ENCODE results near the gene MX1. TPM values are rescaled to one million over a fixed set of nuclear protein-coding genes. Genes with fewer than 3 reads are reported as not detected.

Gene MX1
- total and polyA plus RNA-seq, 7 donors = 2.2 to 14.9 (median 3.8) TPM

DNA sequence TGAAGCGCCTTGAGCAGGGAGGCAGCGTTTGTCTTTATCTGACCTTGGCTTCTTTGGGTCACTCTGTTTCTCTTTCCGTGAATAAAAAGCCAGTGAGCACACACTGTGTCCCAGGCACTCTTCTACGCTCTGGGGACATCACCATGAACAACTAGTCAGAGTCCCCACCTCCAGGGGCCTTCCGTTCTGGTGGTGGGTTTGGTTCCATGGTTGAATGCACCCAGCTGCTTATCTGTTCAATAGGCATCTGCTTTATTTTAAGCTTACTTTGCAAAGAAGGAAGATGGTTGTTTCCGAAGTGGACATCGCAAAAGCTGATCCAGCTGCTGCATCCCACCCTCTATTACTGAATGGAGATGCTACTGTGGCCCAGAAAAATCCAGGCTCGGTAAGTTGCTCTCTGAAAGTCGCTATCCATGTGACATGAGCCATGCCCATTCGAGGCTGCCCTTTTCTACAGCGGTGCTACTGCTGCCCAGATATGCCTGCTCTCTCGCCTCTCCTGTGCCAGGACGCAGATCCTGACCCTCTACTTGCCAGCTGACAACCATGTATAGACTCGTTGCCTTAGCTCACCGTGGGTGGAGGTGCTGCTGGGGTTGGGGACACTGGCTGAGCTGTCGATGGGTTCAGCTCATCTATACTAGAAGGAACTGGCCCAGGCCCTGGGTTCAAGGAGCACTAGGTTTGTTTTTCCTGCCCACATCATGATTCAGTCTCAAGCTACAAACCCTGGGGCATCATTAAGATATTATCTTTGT lies 5.9 kb downstream of the MX1 start:
- Histone ChIP-seq H3K36me3 (ENCODE audit: insufficient read depth in 1 of 2, low read depth in 1 of 2) (peaks cover 0 to 12% of the 10 kb centered on the region in 2 donors), H3K27ac (no peak overlapping the region), H3K4me3 (no peak overlapping the region), H3K27me3 (ENCODE audit: insufficient read depth in 3 of 3, low read length in 2 of 3) (peaks cover 0 to 15% (median 0%) of the 10 kb centered on the region in 3 donors), H3K9me3 (no peaks in the 10 kb centered on the region), H3K4me1 (no peaks in the 10 kb centered on the region)
- TF ChIP-seq, protein P1, sequence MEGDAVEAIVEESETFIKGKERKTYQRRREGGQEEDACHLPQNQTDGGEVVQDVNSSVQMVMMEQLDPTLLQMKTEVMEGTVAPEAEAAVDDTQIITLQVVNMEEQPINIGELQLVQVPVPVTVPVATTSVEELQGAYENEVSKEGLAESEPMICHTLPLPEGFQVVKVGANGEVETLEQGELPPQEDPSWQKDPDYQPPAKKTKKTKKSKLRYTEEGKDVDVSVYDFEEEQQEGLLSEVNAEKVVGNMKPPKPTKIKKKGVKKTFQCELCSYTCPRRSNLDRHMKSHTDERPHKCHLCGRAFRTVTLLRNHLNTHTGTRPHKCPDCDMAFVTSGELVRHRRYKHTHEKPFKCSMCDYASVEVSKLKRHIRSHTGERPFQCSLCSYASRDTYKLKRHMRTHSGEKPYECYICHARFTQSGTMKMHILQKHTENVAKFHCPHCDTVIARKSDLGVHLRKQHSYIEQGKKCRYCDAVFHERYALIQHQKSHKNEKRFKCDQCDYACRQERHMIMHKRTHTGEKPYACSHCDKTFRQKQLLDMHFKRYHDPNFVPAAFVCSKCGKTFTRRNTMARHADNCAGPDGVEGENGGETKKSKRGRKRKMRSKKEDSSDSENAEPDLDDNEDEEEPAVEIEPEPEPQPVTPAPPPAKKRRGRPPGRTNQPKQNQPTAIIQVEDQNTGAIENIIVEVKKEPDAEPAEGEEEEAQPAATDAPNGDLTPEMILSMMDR (IDR thresholded peaks at IDR 0.05) = no peak
- intact Hi-C loops (cut with DNase I) = no loop called here
- ATAC-seq (no peak), DNase-seq (no peak)
- WGBS, 3 donors = 80 to 91% (median 89%) methylated on average over 16 of the region's 16 CpGs

DNA sequence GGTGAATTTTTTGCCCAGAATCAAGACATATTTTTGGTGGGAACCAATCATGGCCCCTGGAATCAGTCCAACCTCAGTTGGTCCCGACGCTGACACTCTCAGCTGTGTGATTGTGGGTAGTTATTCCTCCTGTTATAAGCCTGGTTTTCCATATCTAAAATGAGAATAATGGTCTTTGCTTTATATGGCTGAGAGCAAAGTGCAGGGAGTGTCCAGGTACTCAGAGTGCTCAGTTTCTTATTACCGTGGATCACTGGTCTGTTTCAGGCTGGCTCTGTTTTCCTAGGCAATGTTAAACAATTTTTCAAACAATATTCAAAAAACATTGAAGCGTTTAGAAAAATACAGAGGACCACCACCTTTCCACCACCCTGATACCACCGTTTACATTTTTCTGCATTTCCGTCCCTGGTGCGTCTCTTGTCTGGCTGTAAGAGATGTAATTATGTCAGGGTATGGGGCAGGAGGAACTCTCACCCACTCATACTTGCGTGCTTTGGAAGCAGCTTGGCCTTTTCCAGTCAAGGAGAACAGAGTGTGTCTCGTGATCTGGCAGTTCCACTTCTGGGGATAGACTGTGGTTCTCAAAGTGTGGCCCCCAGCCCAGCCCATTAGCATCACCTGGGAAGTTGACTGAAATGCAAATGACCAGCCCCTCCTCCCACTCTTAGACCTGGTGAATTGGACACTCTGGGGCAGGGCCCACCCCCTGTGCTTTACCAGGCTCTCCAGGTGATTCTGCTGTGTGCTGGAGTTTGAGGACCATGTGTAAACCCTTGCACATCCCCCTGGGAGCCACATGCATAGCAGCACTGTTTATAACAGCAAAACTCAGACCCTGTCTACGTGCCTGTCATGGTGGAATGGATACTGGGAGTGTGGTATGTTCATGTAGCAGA lies 6.8 kb downstream of the MX1 start:
- Histone ChIP-seq H3K36me3 (ENCODE audit: insufficient read depth in 1 of 2, low read depth in 1 of 2) (peaks cover 0 to 12% of the 10 kb centered on the region in 2 donors), H3K27ac (no peak overlapping the region), H3K9me3 (no peaks in the 10 kb centered on the region), H3K4me3 (no peak overlapping the region), H3K4me1 (no peaks in the 10 kb centered on the region), H3K27me3 (ENCODE audit: insufficient read depth in 3 of 3, low read length in 2 of 3) (peaks cover 0 to 6% (median 0%) of the 10 kb centered on the region in 3 donors)
- 74 to 95% (median 93%) methylated on average over 10 of the region's 10 CpGs for WGBS, 3 donors
- TF ChIP-seq, protein P1 (IDR thresholded peaks at IDR 0.05) = no peak
- intact Hi-C loops (cut with DNase I) = no loop called here
- DNase-seq (no peak), ATAC-seq (no peak)

DNA sequence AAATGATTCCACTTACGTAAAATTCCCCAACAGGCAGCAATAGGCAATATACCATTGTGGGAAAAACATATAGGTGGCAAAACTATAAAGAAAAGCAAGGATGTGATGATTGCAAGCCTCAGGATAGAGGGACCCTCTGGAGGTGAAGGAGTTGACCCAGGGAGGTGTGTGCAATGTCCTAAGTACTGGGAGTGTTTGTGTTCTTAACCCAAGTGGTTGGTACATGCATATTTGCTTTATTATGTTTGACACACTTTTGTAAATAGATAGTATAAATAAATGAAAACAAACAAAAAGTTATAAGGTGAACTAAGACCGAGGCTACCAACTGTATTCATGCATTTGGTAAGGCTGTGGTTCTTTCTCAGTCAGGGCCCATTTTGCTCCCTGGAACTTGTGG lies 7.5 kb downstream of the MX1 start:
- intact Hi-C loops (cut with DNase I) = no loop called here
- H3K27me3 ChIP-seq (ENCODE audit: insufficient read depth in 3 of 3, low read length in 2 of 3) = no peaks in the 10 kb centered on the region
- H3K9me3 ChIP-seq = no peaks in the 10 kb centered on the region
- no peak overlapping the region for H3K27ac ChIP-seq
- DNase-seq (no peak), ATAC-seq (no peak)
- H3K4me3 ChIP-seq = no peak overlapping the region
- H3K36me3 ChIP-seq (ENCODE audit: insufficient read depth in 1 of 2, low read depth in 1 of 2) = peaks cover 0 to 12% of the 10 kb centered on the region in 2 donors
- TF ChIP-seq, protein P1 (IDR thresholded peaks at IDR 0.05) = no peak
- 93 to 96% (median 96%) methylated on average over 2 of the region's 2 CpGs for WGBS, 3 donors
- no peaks in the 10 kb centered on the region for H3K4me1 ChIP-seq

DNA sequence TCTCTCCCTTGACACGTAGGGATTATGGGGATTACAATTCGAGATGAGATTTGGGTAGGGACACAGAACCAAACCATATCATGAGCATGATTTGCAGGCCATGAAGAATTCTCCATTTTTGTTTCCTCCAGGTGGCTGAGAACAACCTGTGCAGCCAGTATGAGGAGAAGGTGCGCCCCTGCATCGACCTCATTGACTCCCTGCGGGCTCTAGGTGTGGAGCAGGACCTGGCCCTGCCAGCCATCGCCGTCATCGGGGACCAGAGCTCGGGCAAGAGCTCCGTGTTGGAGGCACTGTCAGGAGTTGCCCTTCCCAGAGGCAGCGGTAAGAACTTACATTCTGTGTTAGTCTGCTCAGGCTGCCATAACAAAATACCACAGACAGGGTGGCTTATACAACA lies 9.7 kb downstream of the MX1 start:
- ATAC-seq = no peak
- Histone ChIP-seq H3K27ac (no peak overlapping the region), H3K4me3 (no peak overlapping the region), H3K4me1 (no peaks in the 10 kb centered on the region), H3K9me3 (no peaks in the 10 kb centered on the region), H3K36me3 (ENCODE audit: insufficient read depth in 1 of 2, low read depth in 1 of 2) (peaks cover 0 to 7% of the 10 kb centered on the region in 2 donors), H3K27me3 (ENCODE audit: insufficient read depth in 3 of 3, low read length in 2 of 3) (no peaks in the 10 kb centered on the region)
- no peak for DNase-seq
- TF ChIP-seq, protein P1 (IDR thresholded peaks at IDR 0.05) = no peak
- intact Hi-C loops (cut with DNase I) = no loop called here
- WGBS, 3 donors = 92 to 94% (median 93%) methylated on average over 11 of the region's 11 CpGs
